Activated CD4-positive, alpha-beta T cell treated with anti-CD3 and anti-CD28 coated beads, Interleukin-2, Interleukin-6, amounts not matched to agents 100 ng/mL and 50 ng/mL, durations not matched to agents 16 hours and 8 hours (primary cell): ENCODE data around the gene SACS.
"Not testable (repeated sequence)": the region's sequence is repeated elsewhere in the genome, so short reads cannot be mapped to it uniquely, and the experiment has no call there.

ENCODE experiments used
- DNase-seq: peaks from one replicate; pipeline ENCODE4 v3.0.0-alpha.2; 2020

Gene SACS

DNA sequence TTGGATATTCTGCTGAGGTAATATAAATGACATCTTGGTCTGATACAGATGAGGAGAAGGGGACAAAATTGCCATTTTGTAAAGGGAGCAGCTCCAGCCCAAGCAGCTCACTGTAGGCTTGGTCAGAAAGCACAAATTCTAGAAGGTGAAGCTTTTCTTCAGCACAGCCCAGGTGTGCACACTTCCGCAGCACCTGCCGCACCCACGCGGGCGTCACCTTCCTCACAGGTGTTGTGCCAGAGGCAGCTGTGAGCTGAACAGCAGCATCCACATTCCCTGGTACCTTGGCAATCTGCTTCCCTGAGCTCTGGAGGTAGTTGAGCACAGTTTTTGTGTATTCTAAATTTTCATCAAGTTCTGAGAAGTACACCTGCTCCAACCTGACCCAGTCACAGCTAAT is 79.0 kb downstream of the SACS start:
- no peak for DNase-seq

DNA sequence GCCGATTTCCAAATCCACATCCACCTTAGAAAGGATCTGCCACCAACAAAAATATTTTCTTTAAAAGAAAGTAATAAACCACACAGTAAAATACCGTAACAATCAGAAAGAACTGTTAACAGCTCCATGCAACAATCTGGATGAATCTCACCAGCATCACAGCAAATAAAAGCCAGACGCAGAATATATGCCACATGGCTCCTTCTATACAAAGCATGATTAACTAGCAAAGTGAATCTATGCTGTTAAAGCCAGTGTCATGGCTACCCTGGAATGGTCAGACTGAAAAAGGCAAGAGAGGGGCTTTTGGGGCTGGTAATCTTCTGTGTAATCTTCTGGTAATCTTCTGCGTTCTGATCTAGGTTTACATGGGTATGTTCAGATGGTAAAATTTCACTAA is 81.3 kb downstream of the SACS start:
- no peak for DNase-seq

DNA sequence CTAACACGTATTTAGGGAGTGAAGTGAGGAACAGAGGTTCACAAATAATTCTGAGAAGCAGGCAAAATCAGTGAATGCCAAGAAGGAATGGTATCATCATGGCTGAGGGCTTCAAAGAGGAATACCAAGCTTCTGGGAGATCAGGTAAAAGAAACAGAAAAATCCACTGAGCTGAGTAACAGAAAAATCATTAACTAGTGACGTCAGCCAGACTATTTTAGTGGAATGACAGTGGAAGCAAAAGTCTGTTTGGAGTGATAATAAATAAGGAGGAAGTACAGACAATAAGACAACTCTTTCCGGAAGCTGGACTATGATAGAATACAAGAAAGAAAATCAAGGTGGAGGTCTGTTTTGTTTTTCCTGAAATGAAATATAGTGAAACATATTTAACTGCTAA is 83.5 kb downstream of the SACS start:
- no peak for DNase-seq

DNA sequence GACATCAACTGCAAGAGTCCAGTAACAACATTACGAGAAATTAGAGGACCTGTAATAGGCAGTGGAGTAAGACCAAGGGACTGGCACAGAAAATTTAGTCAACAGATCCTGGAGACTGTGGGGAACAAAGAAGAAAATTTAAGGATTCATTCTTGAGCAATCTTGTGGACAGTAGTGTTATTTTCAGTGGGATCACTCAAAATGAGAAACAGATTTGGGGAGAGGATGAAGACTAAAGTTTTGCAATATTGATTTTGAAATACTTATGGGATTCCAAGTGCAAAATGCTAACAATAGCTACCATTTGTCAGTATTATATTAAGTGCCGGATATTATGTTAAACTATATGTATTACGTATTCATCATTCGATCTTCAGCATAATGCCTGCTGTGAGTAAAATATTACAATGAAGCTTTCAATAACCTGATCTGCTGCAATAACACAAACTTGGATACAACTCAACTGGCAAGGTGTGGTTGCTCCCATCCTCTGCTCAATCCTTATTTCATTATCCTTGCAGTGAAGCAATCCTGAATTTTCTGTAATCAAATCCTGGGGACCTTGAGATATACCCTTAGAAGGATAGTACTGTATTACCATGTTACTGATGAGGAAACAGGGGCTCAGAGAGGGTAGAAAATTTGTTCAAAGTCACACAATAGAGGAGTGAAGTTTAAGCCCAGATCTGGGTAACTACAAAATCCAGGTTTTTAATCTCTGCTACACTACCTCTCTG is 84.2 kb downstream of the SACS start:
- no peak for DNase-seq

DNA sequence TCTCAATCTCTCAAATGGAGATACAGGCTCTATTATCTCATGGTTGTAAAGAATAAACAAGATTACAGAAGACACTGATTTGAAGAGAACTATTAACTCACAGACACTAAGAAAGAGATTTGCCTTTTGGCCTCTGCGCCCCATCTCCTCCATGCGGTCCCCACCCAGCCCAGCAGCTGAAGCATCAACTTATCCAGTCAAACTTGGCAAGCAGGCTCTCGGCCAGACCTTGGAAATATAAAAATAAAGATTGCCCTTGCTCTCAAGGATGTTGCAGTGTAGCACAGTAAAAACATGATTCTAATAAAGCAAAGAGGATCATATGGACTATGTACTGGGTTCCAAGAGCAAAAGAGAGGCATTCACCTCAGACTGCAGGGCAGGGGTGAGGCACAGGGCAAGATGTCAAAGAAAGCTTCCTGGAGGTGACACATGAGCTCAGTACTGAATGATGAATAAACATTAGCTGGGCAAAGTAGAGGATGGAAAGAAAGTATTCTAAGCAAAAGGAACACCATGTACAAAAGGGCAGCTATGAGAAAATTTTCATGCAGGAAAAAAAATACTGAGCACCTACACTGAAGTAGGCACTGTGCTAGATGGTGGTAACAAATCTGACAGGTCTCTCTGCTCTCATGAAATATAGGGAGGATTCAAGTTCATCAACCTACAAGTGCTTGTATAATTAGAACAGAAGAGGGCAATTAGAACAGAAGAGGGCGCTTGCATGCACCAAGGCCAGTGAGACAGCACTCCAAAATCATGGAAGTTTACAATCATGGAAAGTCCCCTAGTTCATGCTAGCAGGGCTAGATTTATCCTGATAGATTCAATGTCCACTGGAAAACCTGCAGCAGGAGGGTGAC is 85.0 kb downstream of the SACS start:
- DNase-seq = no peak

DNA sequence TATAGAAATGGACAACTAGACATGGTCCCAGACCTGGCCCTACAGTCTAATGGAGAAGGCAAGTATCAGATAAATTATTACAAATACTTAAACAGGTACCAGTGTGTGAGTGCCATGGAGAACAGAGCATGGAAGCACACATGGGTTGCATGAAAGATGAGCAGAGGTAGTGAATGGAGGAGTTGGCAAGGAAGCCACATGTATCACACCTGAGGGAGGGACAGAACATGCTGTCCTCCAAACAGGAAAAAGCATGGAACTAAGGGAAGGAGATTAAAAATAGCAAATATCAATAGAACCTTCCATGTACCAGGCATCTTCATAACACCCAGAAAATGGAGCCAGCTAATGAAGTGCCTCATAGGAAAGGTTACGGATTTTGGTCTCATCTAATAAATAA is 85.9 kb downstream of the SACS start:
- DNase-seq = no peak

DNA sequence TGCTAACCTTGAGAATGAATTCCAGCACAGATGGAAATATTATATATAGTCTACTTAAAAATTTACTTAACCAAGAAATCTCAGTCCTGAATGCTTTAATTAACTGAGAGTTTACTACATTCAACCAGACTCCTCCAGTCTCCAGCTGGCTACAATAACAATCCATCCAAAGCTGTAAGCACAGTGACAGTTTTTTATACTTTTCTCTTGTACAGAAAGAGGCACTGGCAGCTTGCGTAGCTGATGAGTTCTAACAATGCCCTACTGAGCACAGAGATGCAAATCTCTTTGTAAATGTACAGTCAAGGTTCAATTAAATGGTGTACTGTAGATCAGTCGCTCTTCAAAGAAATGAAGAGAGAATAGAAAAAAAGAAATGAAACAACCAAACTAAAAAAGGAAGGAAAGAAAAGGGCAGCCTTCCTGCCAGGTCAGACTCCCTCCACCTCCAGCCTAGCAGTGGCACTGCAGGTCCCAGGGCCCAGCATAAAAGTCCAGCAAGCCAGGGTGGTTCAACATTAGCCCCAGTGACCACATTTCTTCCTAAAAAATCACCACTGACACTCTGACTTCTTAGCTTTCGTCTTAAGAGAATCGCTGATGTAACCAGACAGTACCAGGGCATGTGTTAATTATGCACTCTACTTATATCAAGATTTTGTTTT is 88.4 kb downstream of the SACS start:
- no peak for DNase-seq

DNA sequence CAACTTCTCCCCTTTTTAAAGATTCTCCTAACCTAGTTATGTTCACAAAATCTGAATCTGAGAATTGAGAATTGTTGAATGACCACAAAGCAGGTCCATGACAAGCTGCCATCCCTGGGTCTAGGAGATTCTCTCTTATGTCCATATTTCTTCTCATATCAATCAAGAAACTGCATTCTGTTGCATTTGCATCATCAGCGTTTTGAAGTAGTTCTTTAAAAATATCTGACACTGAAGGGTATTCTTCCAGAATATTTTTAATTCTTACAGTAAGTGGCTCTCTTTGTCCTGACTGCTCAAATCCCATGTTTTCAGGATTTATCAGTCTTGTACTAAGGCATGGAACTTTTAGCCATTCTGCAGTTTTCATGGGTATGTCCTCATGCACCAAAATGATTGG is 94.3 kb downstream of the SACS start:
- no peak for DNase-seq

DNA sequence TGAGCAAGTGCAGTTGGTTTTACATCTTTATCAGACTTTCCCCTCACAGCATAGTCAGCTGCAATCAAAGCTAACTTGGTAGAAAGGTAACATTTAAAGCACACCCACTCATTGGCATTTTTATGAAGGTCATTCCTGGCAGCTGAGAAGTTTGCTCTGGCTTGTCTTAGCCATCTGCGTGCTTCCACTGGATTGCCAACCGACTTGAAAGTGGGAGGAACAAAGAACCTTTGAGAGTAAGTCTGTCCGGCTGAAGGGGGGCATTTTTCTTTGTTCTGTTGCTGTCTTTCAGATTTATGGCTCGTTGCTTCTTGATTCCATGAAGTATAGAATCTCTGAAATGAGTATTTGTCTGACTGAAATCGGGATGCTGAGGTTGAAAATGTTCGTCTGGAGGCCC is 103.1 kb downstream of the SACS start:
- DNase-seq = no peak

DNA sequence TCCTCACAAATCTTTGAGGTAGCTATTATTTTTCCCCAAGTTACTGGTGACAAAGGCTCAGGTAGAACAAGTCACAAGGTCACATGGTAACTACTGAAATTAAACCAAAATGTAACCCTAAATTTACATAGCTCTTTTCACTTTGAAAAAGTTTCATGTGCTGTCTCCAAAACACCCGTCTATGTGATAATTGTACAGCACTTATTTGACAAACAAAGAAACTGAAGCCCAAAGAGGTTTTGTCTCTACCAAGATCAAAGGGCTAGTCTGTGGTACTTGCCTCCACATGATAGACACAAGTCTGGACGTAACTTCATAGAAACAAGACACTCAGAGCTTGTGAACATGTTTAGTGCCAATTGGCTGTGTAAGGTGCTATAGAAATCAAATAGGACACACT is 108.3 kb downstream of the SACS start:
- DNase-seq = no peak

DNA sequence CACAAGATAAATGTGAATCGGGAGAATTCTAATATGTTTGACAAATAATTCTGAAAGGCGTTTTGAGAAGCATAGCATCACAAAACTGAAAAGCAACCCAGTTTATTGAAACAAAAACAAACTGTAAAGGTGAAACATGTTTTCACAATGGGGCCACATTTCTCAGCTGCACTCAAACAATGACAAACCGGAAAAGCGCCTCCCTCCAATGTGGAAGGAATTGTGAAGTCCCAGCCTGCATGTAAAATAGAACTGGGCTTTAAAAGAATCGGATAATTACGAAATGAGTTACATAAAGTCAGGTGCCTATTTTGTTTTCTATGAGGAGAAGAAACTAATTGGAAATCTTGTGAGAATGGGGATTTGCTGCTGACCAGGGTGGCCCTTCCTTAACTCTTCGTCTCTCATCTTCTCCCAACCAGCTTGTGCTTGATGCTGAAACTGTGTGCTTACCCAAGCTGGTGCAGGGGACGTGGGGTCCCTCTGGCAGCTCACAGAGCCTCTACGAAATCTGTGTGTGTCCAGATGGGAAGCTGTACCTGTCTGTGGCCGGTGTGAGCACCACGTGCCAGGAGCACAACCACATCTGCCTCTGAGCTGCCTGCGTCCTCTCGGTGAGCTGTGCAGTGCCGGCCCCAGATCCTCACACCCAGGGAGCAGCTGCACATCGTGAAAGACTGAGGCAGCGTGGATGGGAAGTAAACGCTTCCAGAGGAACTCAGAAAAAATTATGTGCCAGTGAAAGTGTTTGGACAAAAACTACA is 109.4 kb downstream of the SACS start:
- DNase-seq = no peak

DNA sequence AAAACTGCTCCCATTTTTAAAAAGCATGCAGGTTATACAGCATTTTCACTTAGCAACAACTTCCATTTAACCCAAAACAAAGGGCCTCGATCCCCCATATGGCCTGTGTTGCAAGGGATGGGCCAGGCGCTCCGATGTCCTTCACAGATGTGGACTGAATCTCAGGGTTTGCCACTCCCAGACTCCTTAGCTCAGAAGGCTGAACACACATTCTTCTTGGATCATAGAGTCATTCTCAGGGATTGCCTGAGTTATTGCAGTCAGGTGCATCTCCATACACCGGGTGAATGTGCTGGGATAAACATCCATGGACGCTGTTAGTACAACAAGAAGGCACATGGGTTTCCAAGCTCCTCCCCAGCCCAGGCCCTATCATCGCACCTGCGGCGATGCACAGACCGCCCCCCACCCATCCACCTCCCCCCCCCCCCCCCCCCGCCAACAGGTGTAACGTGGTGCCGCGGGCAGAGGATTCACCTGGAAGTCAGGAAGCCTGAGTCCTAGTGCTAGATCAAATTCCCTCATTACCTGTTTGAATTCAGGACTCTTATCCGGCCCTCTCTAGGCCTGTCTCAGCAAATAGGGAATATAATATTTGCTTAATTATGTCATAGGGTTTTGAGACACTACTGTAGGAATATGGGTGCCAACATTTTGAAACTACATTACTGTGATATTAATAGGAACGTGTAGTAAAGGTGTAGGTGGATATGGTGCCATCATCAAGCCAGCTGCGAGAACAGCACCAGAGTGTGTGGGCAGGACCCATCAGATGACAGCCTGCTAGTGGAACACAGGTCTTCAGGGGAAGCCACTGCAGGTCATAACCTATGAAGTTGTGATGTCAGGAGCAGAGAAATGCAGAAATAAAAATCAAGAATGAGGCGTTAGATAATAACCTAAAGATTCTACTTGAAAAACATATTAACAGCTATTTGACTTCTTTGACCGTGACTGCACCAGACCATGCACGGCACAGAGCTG is 110.9 kb downstream of the SACS start:
- DNase-seq = no peak

DNA sequence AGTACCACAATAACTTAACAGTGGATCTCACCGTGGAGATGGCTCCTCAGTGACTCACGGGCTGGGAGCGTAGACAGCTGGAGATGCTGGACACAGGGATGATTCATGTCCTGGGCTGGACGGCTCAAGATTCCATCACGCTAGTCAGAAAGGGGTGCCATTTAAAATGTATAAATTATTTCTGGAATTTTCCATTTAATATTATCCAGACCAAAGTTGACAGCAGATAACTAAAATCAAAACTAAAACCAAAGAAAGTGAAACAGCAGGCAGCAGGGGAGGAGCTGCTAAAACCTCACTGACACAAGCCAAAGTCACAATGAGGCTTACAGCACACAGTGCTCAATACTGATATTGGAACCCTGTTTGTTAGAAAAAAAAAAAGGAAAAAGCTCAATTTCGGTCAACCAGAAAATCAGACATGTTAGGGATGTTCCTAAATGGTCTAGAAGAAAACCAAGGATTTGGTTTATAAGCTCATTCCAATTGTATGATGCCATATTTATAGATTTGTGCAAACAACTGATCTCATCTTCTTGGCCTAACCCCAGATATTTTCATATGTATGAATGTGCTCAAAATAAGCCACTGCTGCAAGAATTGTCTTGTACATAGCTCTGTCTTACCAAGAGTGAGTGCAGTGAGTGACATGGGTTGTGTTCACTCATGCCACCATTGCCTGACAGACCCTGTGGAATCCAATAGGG is 111.8 kb downstream of the SACS start:
- peak; percentile 57 for DNase-seq

DNA sequence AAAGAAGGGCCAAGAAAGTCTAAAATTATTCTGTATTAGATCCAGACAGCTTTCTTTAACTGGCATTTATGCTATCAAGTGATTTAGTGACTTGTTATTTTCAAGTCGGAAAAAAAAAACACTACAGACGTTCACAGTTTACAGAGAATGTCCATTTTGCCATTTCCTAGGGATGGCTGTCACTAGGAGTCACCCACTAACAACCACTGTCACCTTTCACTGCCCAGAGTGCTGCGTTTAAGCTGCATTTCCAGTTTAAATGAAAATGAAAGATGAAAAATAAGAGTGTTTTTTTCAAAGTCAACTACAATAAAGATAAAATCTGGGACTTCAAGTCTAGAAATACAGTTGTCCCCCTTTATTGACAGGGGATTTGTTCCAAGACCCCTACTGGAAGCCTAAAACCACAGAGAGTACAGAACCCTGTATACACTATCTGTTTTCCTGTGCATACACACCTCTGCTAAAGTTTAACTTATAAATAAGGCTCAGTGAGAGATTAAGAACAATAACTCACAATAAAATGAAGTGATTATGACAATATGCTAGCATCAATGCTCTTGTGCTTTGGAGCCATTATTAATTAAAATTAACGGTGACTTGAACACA is 112.5 kb downstream of the SACS start:
- DNase-seq = no peak

DNA sequence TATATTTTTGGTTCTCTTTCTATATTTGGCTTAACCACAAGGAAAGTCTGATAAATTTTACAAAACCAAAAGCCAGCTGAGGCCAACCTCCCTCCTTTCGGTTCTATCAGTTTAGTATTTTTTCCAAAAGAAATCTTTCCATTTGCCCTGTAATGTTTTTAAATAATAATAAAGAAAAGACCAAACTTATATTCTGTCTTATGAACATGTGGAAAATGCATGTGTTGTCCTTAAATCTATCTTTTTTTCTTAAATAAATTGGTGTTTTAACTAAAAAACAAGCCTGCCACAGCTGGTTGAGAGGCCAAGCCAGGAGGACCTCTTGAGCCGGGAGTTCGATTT is 113.6 kb downstream of the SACS start:
- DNase-seq = no peak

DNA sequence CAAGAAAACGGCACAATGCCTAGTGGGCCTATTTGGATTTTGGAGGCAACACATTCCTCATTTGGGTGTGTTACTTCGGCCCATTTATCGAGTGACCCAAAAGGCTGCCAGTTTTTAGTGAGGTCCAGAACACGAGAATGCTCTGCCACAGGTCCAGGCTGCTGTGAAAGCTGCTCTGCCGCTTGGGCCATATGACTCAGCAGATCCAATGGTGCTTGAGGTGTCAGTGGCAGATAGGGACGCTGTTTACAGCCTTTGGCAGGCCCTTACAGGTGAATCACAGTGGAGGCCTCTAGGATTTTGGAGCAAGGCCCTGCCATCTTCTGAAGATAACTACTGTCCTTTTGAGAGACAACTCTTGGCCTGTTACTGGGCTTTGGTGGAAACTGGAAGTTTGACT is 118.7 kb downstream of the SACS start:
- DNase-seq = not testable (repeated sequence)

DNA sequence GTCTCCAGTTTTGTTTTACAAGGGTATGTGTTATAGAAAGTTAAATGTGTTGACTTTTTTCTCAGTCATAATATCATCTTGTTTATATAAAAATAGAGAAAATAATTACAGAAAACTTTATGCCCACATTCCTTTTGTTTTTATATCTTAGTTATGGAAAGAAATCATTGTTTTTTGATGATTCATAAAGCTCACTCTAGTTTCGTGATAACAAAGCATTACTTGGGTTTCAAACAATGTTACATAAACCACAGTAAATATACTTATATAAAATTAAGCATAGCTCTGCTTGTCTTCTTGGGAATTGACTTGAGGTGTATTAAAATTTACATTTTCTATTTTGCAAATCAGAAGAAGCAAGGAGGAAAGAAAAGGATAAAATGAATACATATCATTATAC is 140.9 kb downstream of the SACS start:
- DNase-seq = no peak

DNA sequence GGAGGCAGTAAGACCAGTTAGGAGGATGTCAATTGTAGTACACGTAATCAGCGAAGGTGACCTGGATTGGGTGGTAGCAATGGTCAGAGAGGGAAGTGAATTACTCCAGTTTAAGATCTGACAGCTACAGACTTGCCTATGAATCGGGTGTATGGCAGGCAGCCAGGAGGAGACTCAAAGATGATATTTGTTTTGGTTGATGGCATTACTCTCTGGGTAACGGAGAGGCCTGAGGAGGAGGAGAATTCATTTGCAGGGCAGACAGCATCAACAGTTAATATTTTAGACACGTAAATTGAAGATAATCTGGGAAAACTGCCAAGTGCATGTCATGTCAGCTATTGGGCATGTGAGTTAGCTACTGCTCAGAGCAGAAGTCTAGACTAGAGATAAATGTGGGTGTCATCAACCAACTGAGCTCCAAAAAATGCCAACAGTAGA is 143.6 kb downstream of the SACS start:
- no peak for DNase-seq

DNA sequence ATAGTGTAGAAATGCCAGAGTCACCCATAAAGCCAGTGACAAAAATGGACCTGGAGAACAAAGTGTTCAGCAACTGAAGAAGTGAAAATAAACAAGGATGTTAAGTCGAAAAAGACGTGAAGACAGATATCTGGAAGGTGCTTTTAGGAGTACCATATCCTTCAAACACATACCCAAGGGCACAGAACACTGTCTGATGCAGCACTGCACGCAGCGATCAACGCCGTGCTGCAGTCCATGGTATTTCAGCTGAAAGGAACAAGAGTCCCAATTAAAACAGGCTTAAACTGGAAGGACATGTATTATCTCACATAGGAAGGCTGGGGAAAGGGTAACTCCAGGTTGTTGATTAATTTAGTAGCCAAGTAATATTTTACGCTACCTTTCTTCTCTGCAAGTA is 144.5 kb downstream of the SACS start:
- no peak for DNase-seq

DNA sequence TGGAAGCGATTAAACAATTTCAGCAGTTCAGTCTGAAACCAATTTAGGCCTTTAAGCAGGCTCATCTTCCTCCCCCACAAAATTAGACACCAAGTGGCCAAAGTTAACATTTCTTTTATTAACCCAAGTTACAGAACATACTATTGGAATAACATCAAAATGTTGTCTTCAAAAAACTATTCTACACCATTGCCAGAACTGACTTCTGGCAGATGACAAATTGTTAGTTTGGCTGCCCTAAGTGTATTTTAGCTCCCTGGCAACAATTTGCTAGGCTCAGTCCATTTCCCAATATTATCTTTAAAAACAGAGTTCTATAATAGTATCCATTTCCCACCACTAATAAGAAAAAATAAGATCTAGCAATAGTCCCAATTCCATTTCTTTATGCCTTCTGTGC is 144.9 kb downstream of the SACS start:
- DNase-seq = no peak

DNA sequence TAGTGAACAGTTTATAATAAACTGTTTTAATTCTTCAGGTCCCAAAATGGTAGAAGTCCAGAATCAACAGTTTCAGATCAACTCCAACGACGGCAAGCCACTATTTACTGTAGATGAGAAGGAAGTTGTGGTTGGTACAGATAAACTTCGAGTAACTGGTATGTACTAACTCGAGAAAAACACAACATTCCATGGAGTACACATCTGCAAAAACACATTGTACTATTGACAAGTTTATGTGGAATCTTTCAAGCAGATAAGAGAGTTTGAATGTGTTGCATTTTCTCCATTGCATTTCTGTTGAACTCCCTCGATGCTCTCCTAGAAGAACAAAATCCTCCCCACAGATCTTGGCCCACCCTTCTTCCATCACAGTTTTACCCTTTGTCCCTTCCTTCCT is 154.2 kb downstream of the SACS start:
- no peak for DNase-seq
